HL-60/S4 treated with retinoic acid at 250 ng/mL for 4 days and 3 days (cell line): Measurements from ENCODE around the gene EIF3F.

Experiments
- in situ Hi-C: fragments of 300-500 bp; cut with MboI; formaldehyde crosslinking; loops from 2 replicates; pipeline ENCODE4 v1.7.0; 2022; ENCODE audit warnings: low sequenced_read_pairs

The EIF3F gene

GRCh38 chr11:8019314-8020243 is 32.4 kb downstream of the EIF3F start:
- in situ Hi-C loops = no loop called here

- in situ Hi-C loops = no loop called here
Measured at GRCh38 chr11:8020244-8020597, 33.1 kb downstream of the EIF3F start.

- in situ Hi-C loops = no loop called here
Measured at GRCh38 chr11:8021920-8022319, 34.8 kb downstream of the EIF3F start.

GRCh38 chr11:8022876-8023275 is 35.7 kb downstream of the EIF3F start:
- in situ Hi-C loops = no loop called here

GRCh38 chr11:8023831-8024555 is 36.9 kb downstream of the EIF3F start:
- in situ Hi-C loops = no loop called here

- in situ Hi-C loops = no loop called here
Measured at GRCh38 chr11:8025123-8025522, 38.0 kb downstream of the EIF3F start.

- in situ Hi-C loops = no loop called here
Measured at GRCh38 chr11:8025816-8026215, 38.7 kb downstream of the EIF3F start.

- in situ Hi-C loops = no loop called here
Measured at GRCh38 chr11:8026982-8027381, 39.8 kb downstream of the EIF3F start.

GRCh38 chr11:8028766-8029165 is 41.6 kb downstream of the EIF3F start:
- in situ Hi-C loops = no loop called here

- in situ Hi-C loops = no loop called here
Measured at GRCh38 chr11:8030526-8031247, 43.5 kb downstream of the EIF3F start.

GRCh38 chr11:8031248-8032115 is 44.3 kb downstream of the EIF3F start:
- in situ Hi-C loops = no loop called here

- in situ Hi-C loops = no loop called here
Measured at GRCh38 chr11:8032122-8032521, 45.0 kb downstream of the EIF3F start.

GRCh38 chr11:8032576-8033304 is 45.6 kb downstream of the EIF3F start:
- in situ Hi-C loops = no loop called here

- in situ Hi-C loops = no loop called here
Measured at GRCh38 chr11:8033305-8034105, 46.4 kb downstream of the EIF3F start.

GRCh38 chr11:8034106-8034585 is 47.0 kb downstream of the EIF3F start:
- in situ Hi-C loops = no loop called here

GRCh38 chr11:8034604-8035190 is 47.6 kb downstream of the EIF3F start:
- in situ Hi-C loops = no loop called here

- in situ Hi-C loops = no loop called here
Measured at GRCh38 chr11:8035200-8035855, 48.2 kb downstream of the EIF3F start.
